HCT116 (cell line): Measurements from ENCODE around the gene NOC4L. TPM values are rescaled to one million over a fixed set of nuclear protein-coding genes. Genes with fewer than 3 reads are reported as not detected.

Experiments
- ATAC-seq: fragments of 200-7000 bp; cut with Tn5 transposase; 2 replicates; pipeline ENCODE4 v1.9.1; 2020; ENCODE audit warnings: mild to moderate bottlenecking, moderate library complexity
- Bru-seq: library from RNA; stranded (reverse); fragments of 400-500 nt; gene quantifications from one replicate; lab custom pipeline; 2021; lab: Mats Ljungman, UMichigan
- BruChase-seq, 2 experiments: library from RNA; stranded (reverse); fragments of 400-500 nt; gene quantifications; one replicate each; lab custom pipeline; 2021; lab: Mats Ljungman, UMichigan
- BruUV-seq: library from RNA; stranded (reverse); fragments of 400-500 nt; replicated peaks from 2 replicates; lab custom pipeline; 2021; lab: Mats Ljungman, UMichigan
- CTCF ChIA-PET: fragments of 300-600 bp; sonication (Branson Sonifier 250); formaldehyde crosslinking; loops from one replicate; lab custom pipeline; 2021; ENCODE audit warnings: antibody characterized with exemption; lab: Charles Lee
- POLR2A ChIA-PET: fragments of 300-600, 350-600 bp; sonication (Branson Sonifier 250); formaldehyde crosslinking; loops from one replicate; lab custom pipeline; 2021; ENCODE audit warnings: antibody characterized with exemption; lab: Charles Lee
- RAD21 ChIA-PET, 2 experiments: fragments of 300-600 bp; sonication (Branson Sonifier 250); formaldehyde crosslinking; loops; one replicate each; lab custom pipeline; 2023; ENCODE audit warnings: low total read pairs in 2 of 2; ENCODE audit not compliant: uncharacterized antibody in 2 of 2, unreplicated experiment in 2 of 2, low non-redundant PET in 1 of 2; lab: Charles Lee
- DNase-seq: peaks from one replicate; pipeline ENCODE4 v3.0.0-alpha.2; 2010; ENCODE audit warnings: low read depth, low spot score
- H2AFZ ChIP-seq: fragments of 200-600 bp; shearing (Covaris generic), sonication (generic); 2 replicates; pipeline ENCODE4 v1.6.1; 2017; ENCODE audit warnings: low read depth, mixed run types, mixed read lengths, antibody characterized with exemption, low read length; ENCODE audit not compliant: poor library complexity, severe bottlenecking
- H3K27ac ChIP-seq: 2 replicates; pipeline ENCODE4 v1.5.1; 2012; ENCODE audit warnings: low read depth, low read length
- H3K27me3 ChIP-seq: fragments of 200-600 bp; sonication (generic); 2 replicates; pipeline ENCODE4 v1.6.1; 2016; ENCODE audit warnings: mixed run types, low read length, mixed read lengths; ENCODE audit not compliant: insufficient read depth
- H3K36me3 ChIP-seq, 2 experiments: fragments of 200-500 bp in 1 of 2; fragments of 200-600 bp in 1 of 2; sonication (Bioruptor generic) in 1 of 2; sonication (generic) in 1 of 2; 2 replicates each; pipeline versions ENCODE4 v1.5.1 to v1.6.1; 2014 to 2016; ENCODE audit warnings: low read length in 2 of 2, inconsistent platforms in 1 of 2, mixed read lengths in 1 of 2, mixed run types in 1 of 2; ENCODE audit not compliant: insufficient read depth in 2 of 2, control insufficient read depth in 1 of 2
- H3K4me1 ChIP-seq, 2 experiments: fragments of 200-600 bp in 1 of 2; sonication (generic) in 1 of 2; 2 replicates each; pipeline versions ENCODE4 v1.5.1 to v1.6.1; 2012 to 2017; ENCODE audit warnings: low read length in 2 of 2, inconsistent platforms in 1 of 2, mild to moderate bottlenecking in 1 of 2, mixed read lengths in 1 of 2, mixed run types in 1 of 2, moderate library complexity in 1 of 2; ENCODE audit not compliant: insufficient read depth in 2 of 2, control insufficient read depth in 1 of 2
- H3K4me2 ChIP-seq: fragments of 200-600 bp; sonication (generic); 2 replicates; pipeline ENCODE4 v1.6.1; 2017; ENCODE audit warnings: mixed run types, low read length, mixed read lengths
- H3K4me3 ChIP-seq, 2 experiments: fragments of 200-600 bp in 1 of 2; sonication (generic) in 1 of 2; replicated peaks in 1 of 2; 2 replicates each; pipeline ENCODE4 v1.5.1; 2011 to 2016; ENCODE audit warnings: low read length in 2 of 2, control low read depth in 1 of 2, low read depth in 1 of 2, mild to moderate bottlenecking in 1 of 2, mixed read lengths in 1 of 2, mixed run types in 1 of 2
- H3K79me2 ChIP-seq: fragments of 200-600 bp; sonication (generic); 2 replicates; pipeline ENCODE4 v1.6.1; 2017; ENCODE audit warnings: mild to moderate bottlenecking, mixed run types, low read length, moderate library complexity, mixed read lengths; ENCODE audit not compliant: insufficient read depth
- H3K9ac ChIP-seq: fragments of 200-600 bp; sonication (generic); 2 replicates; pipeline ENCODE4 v1.6.1; 2016; ENCODE audit warnings: low read length, mixed read lengths
- H3K9me2 ChIP-seq: fragments of 200-600 bp; sonication (generic), shearing (Covaris generic); 2 replicates; pipeline ENCODE4 v1.6.1; 2017; ENCODE audit warnings: mixed run types, mild to moderate bottlenecking, moderate library complexity; ENCODE audit not compliant: insufficient read depth
- H3K9me3 ChIP-seq, 2 experiments: fragments of 200-500 bp in 1 of 2; fragments of 200-600 bp in 1 of 2; sonication (Bioruptor generic) in 1 of 2; sonication (generic) in 1 of 2; 2 replicates each; pipeline ENCODE4 v1.6.1; 2014 to 2017; ENCODE audit warnings: low read length in 2 of 2, mixed read lengths in 2 of 2, inconsistent platforms in 1 of 2, low read depth in 1 of 2, mild to moderate bottlenecking in 1 of 2, mixed run types in 1 of 2, moderate library complexity in 1 of 2; ENCODE audit not compliant: control insufficient read depth in 1 of 2, insufficient read depth in 1 of 2
- H4K20me1 ChIP-seq: fragments of 200-600 bp; sonication (generic), shearing (Covaris generic); 2 replicates; pipeline ENCODE4 v1.6.1; 2017; ENCODE audit warnings: mixed run types, mild to moderate bottlenecking, moderate library complexity; ENCODE audit not compliant: insufficient read depth
- ATF3 ChIP-seq: IDR thresholded peaks from 2 replicates; pipeline ENCODE4 v1.6.1; 2012
- EZH2phosphoT487 ChIP-seq: fragments of 200-600 bp; IDR thresholded peaks from 2 replicates; pipeline ENCODE4 v1.6.1; 2018; ENCODE audit warnings: antibody characterized with exemption, borderline replicate concordance
- FOSL1 ChIP-seq: IDR thresholded peaks from 2 replicates; pipeline ENCODE4 v1.6.1; 2012; ENCODE audit warnings: low read depth
- POLR2AphosphoS5 ChIP-seq: IDR thresholded peaks from 2 replicates; pipeline ENCODE4 v1.6.1; 2011; ENCODE audit warnings: mild to moderate bottlenecking, low read depth, low read length, moderate library complexity
- RAD21 ChIP-seq: IDR thresholded peaks from 2 replicates; pipeline ENCODE4 v1.6.1; 2012; ENCODE audit warnings: low read depth, mild to moderate bottlenecking
- SIN3A ChIP-seq: IDR thresholded peaks from 2 replicates; pipeline ENCODE4 v1.6.1; 2012; ENCODE audit warnings: low read depth
- SP1 ChIP-seq: IDR thresholded peaks from 2 replicates; pipeline ENCODE4 v1.6.1; 2012; ENCODE audit warnings: low read depth
- SRF ChIP-seq: IDR thresholded peaks from 2 replicates; pipeline ENCODE4 v1.6.1; 2012; ENCODE audit warnings: low read depth
- TCF7L2 ChIP-seq: IDR thresholded peaks from 2 replicates; pipeline ENCODE4 v1.7.0; 2011; ENCODE audit warnings: borderline replicate concordance, inconsistent platforms; ENCODE audit not compliant: insufficient read depth, insufficient read length; ENCODE audit errors: extremely low read depth
- YY1 ChIP-seq: IDR thresholded peaks from 2 replicates; pipeline ENCODE4 v1.6.1; 2011; ENCODE audit warnings: low read length, low read depth, moderate library complexity, mild to moderate bottlenecking; ENCODE audit not compliant: insufficient replicate concordance; ENCODE audit errors: extremely low read depth
- ZBTB33 ChIP-seq: IDR thresholded peaks from 2 replicates; pipeline ENCODE4 v1.6.1; 2011; ENCODE audit warnings: mild to moderate bottlenecking, low read length, moderate library complexity; ENCODE audit not compliant: insufficient replicate concordance; ENCODE audit errors: extremely low read depth
- ZFX ChIP-seq: fragments of 450-650 bp; IDR thresholded peaks from 2 replicates; pipeline ENCODE4 v1.6.1; 2017
- ZNF274 ChIP-seq: fragments of 200-500 bp; sonication (Bioruptor generic); IDR thresholded peaks from 2 replicates; pipeline ENCODE4 v1.6.1; 2014; ENCODE audit warnings: mild to moderate bottlenecking, low read depth, low read length, inconsistent platforms
- intact Hi-C: fragments of 100-400 bp; cut with micrococcal nuclease; formaldehyde crosslinking; loops from 2 replicates; pipeline ENCODE4 v1.10.0; 2022
- long read RNA-seq: library from polyadenylated mRNA; unstranded; transcript quantifications from one replicate; pipeline ENCODE4 v2.0.0, GENCODE V29; 2021; ENCODE audit not compliant: unreplicated experiment
- polyA plus RNA-seq: library from polyadenylated mRNA; unstranded; fragments of >200 nt; gene quantifications from 2 replicates; pipeline ENCODE4 v1.2.1, GENCODE V29; 2012; ENCODE audit warnings: missing spikeins
- total RNA-seq: library from RNA; stranded (reverse); gene quantifications from one replicate; pipeline ENCODE4 v1.2.1, GENCODE V29; 2021; ENCODE audit not compliant: unreplicated experiment
- TF ChIP-seq, protein P1 (sequence below), 3 experiments: fragments of 200-600 bp in 1 of 3; sonication (generic) in 1 of 3; IDR thresholded peaks in 2 of 3; conservative IDR thresholded peaks in 1 of 3; 2 replicates each; pipeline ENCODE4 v1.5.1; 2012 to 2017; ENCODE audit warnings: low read depth in 2 of 3, low read length in 2 of 3, antibody characterized with exemption in 1 of 3, borderline replicate concordance in 1 of 3, control low read depth in 1 of 3, mild to moderate bottlenecking in 1 of 3, mixed read lengths in 1 of 3, mixed run types in 1 of 3, moderate library complexity in 1 of 3; ENCODE audit not compliant: insufficient read depth in 1 of 3
- TF ChIP-seq, protein P2 (sequence below): IDR thresholded peaks from 2 replicates; pipeline ENCODE4 v1.6.1; 2012
- TF ChIP-seq, protein P3 (sequence below): IDR thresholded peaks from 2 replicates; pipeline ENCODE4 v1.6.1; 2012; ENCODE audit warnings: low read depth

NOC4L gene
- 47.6 TPM for total RNA-seq
- polyA plus RNA-seq = 33.1 and 36.7 TPM in 2 replicates
- Bru-seq, nascent RNA = percentile 54 among the genes with signal in this experiment
- BruChase-seq, experiment 1, labeled RNA remaining after a 6-hour chase = percentile 74 among the genes with signal in this experiment
- BruChase-seq, experiment 2, labeled RNA remaining after a 2-hour chase = percentile 64 among the genes with signal in this experiment
- long read RNA-seq, transcript NOC4L-201 (15 exons, 1,632 nt) = major isoform, 80 of 105 reads
- long read RNA-seq, partial matches to known transcripts = 9 of 105 reads
- long read RNA-seq, other reads (novel, unspliced or antisense) = 12 of 105 reads

GRCh38 chr12:132144115-132144809 lies at the start of gene NOC4L, which contains the start of gene DDX51:
TSS of gene NOC4L (plus strand) at chr12:132144457. CDS start at chr12:132144489, 32 bp downstream.
TSS of gene DDX51 (minus strand) at chr12:132144319. CDS start at chr12:132144296, 23 bp downstream.
- no TSS peak for BruUV-seq
- Histone ChIP-seq H3K4me2 (peak within 1 kb of the TSS; percentile 84), H4K20me1 (no peaks in the 10 kb centered on the region), H3K27ac (peak within 1 kb of the TSS; percentile 67), H3K9me3 (no peaks in the 10 kb centered on the region), H3K9ac (peak within 1 kb of the TSS; percentile 95), H3K27me3 (no peaks in the 10 kb centered on the region), H3K79me2 (peaks cover 64% of the 10 kb centered on the region), H3K4me1 (peaks cover 12 to 18% of the 10 kb centered on the region in 2 experiments; a peak in 3 of 4 replicates), H2AFZ (no peak within 1 kb of the TSS), H3K9me2 (no peaks in the 10 kb centered on the region), H3K4me3 (peak within 1 kb of the TSS; percentile 94 to 95), H3K36me3 (peaks cover 23 to 47% of the 10 kb centered on the region in 2 experiments; a peak in 3 of 4 replicates)
- ChIA-PET POLR2A (no interaction called here), CTCF (no interaction called here), RAD21 (no interaction called here)
- peak; percentile 88 for DNase-seq
- ATAC-seq = peak; percentile 87
- intact Hi-C loops = no loop called here
- TF ChIP-seq POLR2AphosphoS5 (peak; percentile 88), EZH2phosphoT487 (no peak), ZFX (peak; percentile 76; the same call in 1 of the 2 replicates), SP1 (peak; percentile 92; the same call in 1 of the 2 replicates), TCF7L2 (peak; percentile 65), FOSL1 (no peak), RAD21 (no peak), SIN3A (peak; percentile 98), ZBTB33 (peak; percentile 84), ZNF274 (no peak), SRF (peak; percentile 99), ATF3 (no peak), YY1 (peak; percentile 91)
- TF ChIP-seq, protein P1, sequence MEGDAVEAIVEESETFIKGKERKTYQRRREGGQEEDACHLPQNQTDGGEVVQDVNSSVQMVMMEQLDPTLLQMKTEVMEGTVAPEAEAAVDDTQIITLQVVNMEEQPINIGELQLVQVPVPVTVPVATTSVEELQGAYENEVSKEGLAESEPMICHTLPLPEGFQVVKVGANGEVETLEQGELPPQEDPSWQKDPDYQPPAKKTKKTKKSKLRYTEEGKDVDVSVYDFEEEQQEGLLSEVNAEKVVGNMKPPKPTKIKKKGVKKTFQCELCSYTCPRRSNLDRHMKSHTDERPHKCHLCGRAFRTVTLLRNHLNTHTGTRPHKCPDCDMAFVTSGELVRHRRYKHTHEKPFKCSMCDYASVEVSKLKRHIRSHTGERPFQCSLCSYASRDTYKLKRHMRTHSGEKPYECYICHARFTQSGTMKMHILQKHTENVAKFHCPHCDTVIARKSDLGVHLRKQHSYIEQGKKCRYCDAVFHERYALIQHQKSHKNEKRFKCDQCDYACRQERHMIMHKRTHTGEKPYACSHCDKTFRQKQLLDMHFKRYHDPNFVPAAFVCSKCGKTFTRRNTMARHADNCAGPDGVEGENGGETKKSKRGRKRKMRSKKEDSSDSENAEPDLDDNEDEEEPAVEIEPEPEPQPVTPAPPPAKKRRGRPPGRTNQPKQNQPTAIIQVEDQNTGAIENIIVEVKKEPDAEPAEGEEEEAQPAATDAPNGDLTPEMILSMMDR (IDR thresholded peaks at IDR 0.05 in 2 of 3, conservative IDR thresholded peaks at IDR 0.05 in 1 of 3; ENCODE audit: borderline replicate concordance in 1 of 3, insufficient read depth in 1 of 3, low read depth in 2 of 3, low read length in 2 of 3) = no peak
- TF ChIP-seq, protein P2, sequence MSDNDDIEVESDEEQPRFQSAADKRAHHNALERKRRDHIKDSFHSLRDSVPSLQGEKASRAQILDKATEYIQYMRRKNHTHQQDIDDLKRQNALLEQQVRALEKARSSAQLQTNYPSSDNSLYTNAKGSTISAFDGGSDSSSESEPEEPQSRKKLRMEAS = peak; percentile 99
- TF ChIP-seq, protein P3, sequence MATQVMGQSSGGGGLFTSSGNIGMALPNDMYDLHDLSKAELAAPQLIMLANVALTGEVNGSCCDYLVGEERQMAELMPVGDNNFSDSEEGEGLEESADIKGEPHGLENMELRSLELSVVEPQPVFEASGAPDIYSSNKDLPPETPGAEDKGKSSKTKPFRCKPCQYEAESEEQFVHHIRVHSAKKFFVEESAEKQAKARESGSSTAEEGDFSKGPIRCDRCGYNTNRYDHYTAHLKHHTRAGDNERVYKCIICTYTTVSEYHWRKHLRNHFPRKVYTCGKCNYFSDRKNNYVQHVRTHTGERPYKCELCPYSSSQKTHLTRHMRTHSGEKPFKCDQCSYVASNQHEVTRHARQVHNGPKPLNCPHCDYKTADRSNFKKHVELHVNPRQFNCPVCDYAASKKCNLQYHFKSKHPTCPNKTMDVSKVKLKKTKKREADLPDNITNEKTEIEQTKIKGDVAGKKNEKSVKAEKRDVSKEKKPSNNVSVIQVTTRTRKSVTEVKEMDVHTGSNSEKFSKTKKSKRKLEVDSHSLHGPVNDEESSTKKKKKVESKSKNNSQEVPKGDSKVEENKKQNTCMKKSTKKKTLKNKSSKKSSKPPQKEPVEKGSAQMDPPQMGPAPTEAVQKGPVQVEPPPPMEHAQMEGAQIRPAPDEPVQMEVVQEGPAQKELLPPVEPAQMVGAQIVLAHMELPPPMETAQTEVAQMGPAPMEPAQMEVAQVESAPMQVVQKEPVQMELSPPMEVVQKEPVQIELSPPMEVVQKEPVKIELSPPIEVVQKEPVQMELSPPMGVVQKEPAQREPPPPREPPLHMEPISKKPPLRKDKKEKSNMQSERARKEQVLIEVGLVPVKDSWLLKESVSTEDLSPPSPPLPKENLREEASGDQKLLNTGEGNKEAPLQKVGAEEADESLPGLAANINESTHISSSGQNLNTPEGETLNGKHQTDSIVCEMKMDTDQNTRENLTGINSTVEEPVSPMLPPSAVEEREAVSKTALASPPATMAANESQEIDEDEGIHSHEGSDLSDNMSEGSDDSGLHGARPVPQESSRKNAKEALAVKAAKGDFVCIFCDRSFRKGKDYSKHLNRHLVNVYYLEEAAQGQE = no peak
